HG02981 (cell line): Measurements from ENCODE around the gene MMEL1.

Experiments
- ATAC-seq: cut with Tn5 transposase; IDR thresholded peaks from one replicate; pipeline ENCODE4 v1.9.1; 2021; ENCODE audit warnings: mild to moderate bottlenecking, moderate library complexity; ENCODE audit not compliant: unreplicated experiment

The MMEL1 gene

DNA sequence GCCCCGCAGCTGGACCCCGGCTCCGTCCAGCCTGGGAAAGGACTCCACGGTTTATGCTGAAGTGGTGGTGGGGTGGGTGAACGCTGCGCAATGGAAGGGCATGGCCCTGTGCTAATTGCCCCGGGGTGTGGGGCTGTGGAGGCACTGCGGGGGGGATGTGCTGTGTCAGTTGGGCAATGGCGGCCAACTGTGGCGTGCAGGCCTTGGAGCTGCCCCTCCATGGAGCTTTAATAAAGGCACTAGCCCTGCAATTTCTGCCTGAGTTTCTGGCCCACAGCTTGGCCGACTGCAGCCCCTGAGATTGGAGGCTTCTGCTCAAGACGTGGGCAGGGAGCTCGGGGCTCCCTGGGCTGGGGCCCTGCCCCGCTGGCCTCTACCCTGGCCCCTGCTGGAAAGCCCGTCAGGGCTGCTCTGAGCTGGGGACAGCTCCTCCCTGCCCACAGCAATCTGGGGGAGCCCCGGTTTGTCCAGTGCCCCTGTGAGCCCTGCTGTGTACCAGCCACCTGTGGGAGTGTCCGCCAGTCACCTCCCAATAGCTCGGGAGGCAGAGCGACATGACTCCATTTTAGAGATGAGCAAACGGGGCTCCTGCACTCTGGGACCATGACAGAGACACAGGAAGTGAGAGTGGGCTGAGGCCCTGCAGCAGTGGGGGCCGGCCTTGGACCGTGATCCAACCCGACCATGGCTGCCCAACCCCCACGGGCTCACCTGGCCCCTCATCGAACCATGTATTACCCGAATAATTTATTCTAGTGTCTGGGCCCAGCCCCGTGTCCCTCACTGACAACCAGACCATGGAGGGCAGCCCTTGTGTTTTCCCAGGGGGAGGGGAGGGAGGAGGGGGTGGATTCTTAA, 85.4 kb downstream of the MMEL1 start:
- ATAC-seq = peak; percentile 8

DNA sequence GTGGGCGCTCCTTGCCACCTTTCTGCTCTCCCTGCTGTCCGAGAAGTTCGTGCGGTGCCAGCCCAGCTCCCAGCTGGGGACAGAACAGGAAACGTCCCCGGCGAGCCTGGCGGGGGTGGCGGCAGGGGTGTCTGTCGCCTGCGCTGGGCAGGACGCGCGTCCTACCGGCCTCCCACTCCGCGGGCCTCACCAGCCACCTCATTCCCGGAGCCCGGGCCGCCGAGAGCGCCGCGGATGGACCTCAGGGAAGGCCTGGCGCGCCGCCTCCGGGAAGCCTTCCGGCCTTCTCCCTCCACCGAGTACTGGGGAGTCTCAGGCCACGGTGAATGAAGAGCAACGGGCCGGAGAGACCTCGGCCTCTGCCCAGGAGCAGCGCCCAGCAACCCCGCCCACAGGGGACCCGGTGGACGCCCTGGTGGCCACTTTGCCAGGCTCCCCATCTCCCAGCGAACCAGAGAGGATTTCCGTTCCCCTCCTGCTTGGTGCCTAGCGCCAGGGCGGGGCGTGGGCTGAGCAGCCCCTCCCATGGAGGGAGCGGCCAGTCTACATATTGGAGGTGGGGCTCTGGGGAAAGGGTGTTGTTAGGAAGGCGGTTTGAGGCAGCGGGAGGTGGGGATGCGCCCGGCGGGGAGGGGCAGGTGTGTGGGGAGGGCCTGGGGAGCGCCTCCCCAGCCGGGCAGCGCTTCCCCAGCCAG, 86.2 kb downstream of the MMEL1 start:
- ATAC-seq = peak; percentile 31

DNA sequence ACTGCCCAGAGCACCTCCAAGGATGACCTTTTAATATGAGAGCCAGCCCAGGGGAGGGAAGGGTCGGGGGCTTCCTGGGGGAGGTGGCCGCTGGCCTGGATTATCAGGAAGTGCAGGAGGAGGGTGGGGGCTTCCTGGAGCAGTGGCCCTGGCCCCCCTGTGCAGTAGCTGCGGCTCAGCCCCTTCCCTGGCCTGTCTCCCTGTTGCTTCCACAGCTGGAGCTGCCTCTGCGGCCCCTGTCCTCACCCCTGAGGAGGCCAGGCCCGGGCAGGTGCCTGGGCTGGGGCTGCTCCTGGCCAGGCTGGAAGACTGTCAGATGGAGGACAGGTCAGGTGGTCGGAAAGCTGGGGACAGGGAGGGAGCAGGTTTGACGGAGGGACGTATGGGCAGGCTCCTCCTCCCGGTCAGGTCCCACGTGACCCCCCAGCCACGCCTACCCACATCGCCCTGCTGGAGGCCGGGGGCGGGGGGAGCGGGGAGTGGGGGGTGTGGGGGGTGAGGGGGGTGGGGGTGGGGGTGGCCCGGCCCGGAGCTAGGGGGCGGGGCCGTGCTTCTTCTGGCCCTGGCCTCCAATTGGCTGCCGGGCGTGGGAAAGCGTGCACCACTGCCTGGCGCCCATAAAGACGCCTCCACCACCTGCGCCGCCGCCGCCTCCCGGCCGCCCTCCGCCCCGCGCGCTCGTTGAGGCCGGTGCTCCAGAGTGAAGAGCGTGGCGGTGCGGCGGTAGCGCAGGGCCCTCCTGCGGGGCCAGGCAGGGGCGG, 86.9 kb downstream of the MMEL1 start:
- ATAC-seq = peak; percentile 29

DNA sequence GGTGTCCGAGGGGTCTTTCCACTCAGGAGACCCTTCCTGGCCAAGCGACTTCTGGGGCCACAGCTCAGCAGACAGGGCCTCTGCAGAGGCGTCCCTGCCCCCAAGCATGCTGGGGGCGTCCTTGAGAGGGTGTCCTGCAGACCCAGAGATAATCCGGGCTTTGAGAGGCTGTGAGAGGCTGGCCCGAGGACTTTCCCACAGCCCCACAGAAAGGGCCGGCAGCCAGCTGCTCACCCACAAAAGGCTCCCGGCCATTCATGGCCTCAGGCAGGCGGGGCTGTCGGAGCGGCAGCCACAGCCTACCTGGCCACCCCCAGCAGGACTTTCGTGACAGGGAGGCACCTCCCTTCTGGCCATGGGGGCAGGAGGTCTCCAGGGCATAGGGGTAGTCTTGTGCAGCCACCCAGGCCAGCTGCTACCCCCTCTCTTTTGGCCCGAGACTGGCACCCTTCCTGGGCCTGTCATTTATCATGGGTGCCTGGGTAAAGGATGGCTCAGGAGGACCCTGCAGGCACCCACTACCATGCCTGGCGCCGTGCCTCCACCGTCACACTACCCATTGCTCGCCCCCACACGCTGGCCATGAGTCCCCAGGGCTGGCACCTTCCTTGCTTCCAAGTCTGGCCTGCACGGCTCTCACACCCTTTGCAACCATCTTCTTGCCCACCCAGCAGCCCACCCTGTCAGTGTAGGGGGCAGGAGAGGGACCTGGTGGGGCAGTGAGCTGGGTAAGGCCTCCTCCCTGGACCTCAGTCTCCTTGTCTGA, 87.8 kb downstream of the MMEL1 start:
- ATAC-seq = no peak

DNA sequence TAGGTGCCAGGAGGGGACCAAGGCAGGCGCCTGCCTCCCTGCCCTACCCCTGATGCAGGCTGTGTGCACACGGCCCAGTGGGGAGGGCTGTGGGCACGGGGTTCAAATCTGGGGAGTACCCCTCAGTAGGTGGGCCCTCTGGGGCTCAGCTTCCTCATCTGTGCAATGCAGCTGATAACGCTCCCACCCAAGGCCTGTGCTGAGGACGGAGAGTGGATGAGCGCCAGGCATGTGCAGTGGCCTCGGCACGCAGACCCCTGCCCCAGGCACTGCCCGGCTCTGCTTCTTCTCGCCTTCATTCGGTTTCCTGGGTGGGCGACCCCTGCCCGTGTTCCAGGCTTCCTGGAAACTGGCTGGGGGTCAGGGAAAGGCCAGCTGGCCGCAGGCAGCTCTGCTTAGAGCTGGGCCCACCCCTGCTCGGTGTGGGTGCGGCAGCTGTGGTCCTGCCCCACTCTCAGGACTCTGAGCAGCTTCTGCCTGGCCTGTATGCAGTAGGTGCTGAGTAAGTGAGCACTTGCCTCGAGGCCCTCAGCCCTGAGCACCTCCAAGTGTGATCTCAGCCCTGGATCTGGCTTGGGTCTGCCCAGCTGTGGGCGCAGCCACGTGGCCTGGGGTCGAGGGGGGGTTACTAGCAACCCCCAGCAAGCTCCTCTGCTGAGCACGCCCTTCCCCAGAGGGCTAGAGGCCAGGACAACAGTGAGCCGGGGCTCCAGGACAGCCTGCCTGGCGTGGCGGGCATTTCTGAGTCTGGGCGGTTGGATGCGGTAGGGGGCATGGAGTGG, 88.5 kb downstream of the MMEL1 start:
- ATAC-seq = no peak

DNA sequence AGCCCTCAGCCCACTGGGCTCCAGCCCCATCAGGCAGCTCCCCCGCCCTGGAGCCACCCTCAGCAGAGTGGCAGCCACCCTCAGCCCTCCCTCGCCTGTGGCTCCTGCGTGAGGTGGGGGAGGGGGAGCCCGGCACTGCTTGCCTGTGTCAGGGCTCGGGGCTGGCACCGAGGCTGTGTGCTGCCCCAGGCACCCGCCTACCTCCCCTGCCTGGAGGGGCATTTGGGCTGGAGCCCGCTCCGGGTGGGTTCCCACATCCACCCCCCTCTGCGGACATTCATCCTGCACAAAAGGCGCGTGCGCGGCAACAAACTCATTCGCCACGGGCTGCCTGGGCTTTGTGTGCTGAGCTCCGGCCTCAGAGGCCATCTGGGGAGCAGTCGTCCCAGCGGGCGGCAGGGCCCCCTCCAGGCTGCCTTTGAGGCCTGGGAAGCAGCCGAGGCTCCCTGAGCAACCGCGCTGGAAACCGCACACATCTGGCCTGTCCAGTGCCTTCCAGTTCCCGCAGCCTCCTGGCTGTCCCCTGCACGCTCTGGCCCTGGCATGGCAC, 89.2 kb downstream of the MMEL1 start:
- ATAC-seq = no peak

DNA sequence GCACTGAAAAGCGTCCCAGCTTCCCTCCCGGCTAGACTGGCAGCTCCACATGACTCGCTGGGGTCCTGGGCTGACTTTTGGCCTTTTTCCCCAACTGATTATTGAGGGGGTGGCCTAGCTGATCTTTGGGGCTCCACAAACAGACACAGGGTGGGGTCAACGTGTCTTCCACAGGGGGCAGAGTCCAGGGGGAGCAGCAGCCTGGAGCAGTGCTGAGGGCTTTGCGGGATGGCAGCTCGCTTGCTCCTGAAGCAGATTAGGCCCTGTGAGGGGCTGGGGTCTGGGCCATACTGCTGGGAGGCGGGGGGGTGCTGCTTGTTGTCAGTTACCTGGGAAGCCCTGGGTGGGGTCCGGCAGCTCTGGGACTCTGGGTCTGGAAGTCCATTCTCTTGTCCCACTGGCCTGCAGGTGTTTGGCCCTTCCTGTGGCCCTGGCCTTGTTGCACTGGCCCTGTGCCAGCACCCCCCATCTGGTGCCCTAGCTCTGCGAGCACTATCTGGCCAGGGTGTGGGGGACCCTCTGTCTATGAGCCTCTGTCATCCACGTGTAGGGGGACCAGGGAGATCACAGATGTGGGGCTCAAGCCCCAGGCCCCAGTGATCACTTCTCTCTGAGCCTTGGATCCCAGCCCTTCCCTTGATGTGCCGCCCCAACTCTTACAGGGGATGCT, 90.4 kb downstream of the MMEL1 start:
- no peak for ATAC-seq

DNA sequence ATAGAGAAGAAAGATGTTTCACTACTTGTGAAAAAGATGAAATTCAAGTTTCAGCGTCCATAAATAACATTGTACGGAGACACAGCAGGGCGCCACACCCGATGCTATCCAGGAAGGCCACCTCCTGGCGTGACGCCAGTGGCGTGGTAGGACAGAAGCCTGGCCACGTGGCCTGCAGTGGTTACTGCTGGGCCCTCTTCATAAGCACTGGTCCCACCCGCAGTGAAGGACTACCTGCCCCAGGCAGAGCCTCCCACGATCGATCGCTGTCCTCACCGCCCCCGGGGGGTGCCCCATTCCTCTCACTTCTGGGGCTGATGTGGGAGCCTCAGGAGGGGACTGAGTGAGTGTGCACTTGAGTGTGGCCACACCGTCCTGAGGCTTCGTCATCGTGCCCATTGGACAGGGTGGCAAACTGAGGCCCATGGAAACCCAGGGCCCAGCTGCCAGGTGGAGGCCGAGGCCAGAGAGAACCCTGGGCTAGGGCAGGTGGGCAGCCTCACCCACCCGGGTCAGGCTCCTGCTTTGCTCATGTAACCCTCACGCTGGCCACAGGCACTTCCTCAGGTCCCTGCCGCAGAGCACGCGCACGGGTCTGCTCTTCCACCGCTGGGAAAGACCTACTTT, 91.1 kb downstream of the MMEL1 start:
- no peak for ATAC-seq

DNA sequence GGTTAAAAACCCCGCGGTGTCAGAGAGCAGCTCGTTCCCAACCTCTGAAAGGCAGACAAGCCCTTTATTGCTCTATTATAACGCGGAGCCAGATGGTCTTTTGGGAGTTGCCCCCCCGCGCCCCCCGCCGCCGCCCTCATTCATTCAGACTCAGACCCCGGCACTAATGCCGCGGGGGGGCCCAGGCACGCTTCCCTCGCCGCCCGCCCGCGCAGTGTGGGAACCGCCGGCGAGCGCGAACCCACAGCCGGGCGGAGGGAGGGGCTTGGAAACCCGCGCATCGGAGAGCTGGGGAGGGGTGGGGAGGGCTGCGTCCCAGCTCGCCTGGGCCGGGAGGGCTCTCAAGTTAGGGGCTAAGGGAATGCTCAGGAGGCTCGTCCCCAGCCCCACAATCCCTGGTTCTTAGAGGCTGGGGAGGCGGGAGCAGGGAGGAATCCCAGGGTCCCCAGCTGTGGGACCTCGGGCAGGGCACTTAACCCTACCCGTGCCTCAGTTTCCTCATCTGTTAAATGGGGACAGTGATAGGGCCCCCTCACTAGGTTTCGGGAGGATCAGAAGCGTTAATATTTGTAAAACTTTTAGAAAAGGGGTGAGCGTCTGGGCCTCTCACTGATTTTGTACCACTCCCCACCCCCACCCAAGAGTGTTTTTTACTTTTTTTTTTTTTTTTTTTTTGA, 91.9 kb downstream of the MMEL1 start:
- ATAC-seq = no peak
